Ishikawa (cell line): ENCODE measurements around the gene BCO1.
A peak's percentile ranks its signal among the peaks of the same experiment; 100 is the strongest.

Experiments used
- CEBPB ChIP-seq: IDR thresholded peaks from 2 replicates; pipeline ENCODE4 v1.6.1; 2012
- CREB1 ChIP-seq: IDR thresholded peaks from 2 replicates; pipeline ENCODE4 v1.6.1; 2012; ENCODE audit warnings: low read depth
- EGR1 ChIP-seq: IDR thresholded peaks from 2 replicates; pipeline ENCODE4 v1.6.1; 2012
- EP300 ChIP-seq: IDR thresholded peaks from 2 replicates; pipeline ENCODE4 v1.6.1; 2012; ENCODE audit warnings: borderline replicate concordance
- FOXM1 ChIP-seq: IDR thresholded peaks from 2 replicates; pipeline ENCODE4 v1.6.1; 2012; ENCODE audit warnings: low read depth, borderline replicate concordance
- NFIC ChIP-seq: IDR thresholded peaks from 2 replicates; pipeline ENCODE4 v1.6.1; 2012
- RAD21 ChIP-seq: IDR thresholded peaks from 2 replicates; pipeline ENCODE4 v1.6.1; 2012; ENCODE audit warnings: low read depth
- TAF1 ChIP-seq: IDR thresholded peaks from 2 replicates; pipeline ENCODE4 v1.6.1; 2012; ENCODE audit warnings: low read depth, mild to moderate bottlenecking
- TCF12 ChIP-seq: IDR thresholded peaks from 2 replicates; pipeline ENCODE4 v1.6.1; 2012; ENCODE audit warnings: low read depth
- TEAD4 ChIP-seq: IDR thresholded peaks from 2 replicates; pipeline ENCODE4 v1.6.1; 2012
- YY1 ChIP-seq: IDR thresholded peaks from 2 replicates; pipeline ENCODE4 v1.6.1; 2012; ENCODE audit warnings: low read depth
- ZBTB7A ChIP-seq: IDR thresholded peaks from 2 replicates; pipeline ENCODE4 v1.6.1; 2012; ENCODE audit warnings: low read depth
- TF ChIP-seq, protein P1 (sequence below): IDR thresholded peaks from 2 replicates; pipeline ENCODE4 v1.6.1; 2012
- TF ChIP-seq, protein P2 (sequence below): IDR thresholded peaks from 2 replicates; pipeline ENCODE4 v1.6.1; 2012
- TF ChIP-seq, protein P3 (sequence below): IDR thresholded peaks from 2 replicates; pipeline ENCODE4 v1.6.1; 2012; ENCODE audit warnings: low read depth, mild to moderate bottlenecking

Gene BCO1

DNA sequence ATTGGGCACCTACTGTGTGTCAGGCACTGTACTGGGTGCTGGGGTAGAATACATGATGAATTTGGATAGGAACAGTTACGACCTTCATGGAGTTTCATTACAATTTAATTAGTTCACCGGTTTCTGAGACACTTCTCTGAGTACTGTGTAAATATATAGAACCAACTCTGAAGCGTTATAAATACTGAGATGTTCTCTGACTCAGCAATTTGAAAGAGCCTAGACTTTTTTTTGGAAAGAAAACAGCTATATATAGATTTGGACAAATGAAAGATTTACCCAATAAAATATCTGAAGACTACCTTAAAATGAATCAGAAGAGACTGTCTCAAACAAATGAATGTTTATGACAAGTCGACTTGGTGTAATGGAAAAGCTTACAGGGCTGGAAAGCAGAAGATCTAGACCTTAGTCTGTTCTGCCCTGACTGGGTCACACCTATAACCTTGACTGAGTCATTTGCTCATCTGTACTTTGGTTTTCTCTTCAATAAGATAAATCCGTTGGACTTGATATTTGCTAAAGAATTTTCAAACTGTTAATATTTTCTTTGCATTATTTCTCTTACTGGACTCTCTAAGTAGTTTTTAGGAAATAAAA lies 71.7 kb downstream of the BCO1 start:
- TF ChIP-seq EGR1 = no peak
- no peak for TF ChIP-seq CREB1
- no peak for TF ChIP-seq NFIC
- TF ChIP-seq, protein P1, sequence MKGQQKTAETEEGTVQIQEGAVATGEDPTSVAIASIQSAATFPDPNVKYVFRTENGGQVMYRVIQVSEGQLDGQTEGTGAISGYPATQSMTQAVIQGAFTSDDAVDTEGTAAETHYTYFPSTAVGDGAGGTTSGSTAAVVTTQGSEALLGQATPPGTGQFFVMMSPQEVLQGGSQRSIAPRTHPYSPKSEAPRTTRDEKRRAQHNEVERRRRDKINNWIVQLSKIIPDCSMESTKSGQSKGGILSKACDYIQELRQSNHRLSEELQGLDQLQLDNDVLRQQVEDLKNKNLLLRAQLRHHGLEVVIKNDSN = no peak

DNA sequence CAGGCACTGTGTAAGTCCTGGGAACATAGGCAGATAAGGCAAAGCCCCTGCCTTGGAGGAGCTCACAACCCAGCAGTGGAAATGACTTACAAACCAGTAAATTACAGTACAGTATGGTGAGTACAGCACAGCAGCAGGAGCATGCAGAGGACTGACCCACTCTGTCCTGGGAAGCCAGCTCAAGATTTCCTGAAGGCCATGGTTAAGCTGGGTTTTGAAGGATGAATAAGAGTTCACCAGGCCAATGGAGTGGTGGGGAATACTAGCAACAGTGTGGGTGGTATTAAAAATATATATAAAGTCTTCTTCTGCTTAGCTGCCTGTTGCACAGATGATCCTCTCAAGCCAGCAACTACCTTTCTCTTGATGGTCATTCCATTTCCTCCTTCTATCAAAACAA lies 73.3 kb downstream of the BCO1 start:
- TF ChIP-seq, protein P2, sequence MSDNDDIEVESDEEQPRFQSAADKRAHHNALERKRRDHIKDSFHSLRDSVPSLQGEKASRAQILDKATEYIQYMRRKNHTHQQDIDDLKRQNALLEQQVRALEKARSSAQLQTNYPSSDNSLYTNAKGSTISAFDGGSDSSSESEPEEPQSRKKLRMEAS = no peak
- TF ChIP-seq EGR1 (no peak), TAF1 (no peak), TEAD4 (no peak), FOXM1 (no peak), NFIC (no peak), CREB1 (no peak)

DNA sequence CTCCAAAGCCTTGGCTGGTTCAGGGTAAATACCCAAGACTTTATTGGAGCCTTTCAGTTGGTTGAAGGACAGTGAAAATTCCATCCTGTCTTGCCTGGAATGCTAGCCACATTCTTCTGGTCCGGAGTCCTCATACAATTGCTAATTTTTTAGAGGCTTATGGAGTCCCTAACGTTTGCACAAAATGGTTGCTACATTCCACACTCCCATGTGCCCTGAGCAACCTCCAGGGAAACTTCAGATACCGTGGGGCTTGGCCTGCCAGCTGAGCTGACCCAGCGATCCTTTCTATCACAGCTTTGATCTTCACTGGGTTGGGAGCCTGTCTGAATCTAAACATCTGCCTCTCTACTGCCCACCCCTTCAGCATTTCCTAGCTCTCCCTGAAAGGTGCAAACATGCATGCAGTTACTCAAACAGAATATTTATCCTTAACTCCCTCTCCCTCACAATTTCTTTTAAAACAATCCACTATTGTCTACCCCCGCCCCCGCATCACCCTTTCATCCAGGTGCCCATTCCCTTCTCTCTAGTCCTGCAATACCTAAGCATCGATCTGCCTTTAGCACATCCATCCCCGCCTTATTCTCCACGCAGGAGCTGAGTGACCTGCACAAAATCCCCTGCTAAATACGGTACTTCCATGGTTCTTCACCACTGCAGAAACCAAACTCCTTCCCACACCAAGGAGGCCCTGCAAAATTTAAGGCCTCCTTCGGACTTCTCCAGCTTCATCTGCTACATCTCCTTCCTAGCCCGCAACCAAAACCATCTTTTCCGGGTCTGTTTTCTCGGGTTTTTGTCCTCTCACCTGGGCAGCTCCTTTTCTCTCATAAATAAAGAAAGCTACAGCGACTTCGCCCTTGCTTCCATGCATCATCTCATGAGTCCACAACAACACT lies 75.5 kb downstream of the BCO1 start:
- TF ChIP-seq ZBTB7A (no peak), EGR1 (peak; percentile 55; the same call in 1 of the 2 replicates)

DNA sequence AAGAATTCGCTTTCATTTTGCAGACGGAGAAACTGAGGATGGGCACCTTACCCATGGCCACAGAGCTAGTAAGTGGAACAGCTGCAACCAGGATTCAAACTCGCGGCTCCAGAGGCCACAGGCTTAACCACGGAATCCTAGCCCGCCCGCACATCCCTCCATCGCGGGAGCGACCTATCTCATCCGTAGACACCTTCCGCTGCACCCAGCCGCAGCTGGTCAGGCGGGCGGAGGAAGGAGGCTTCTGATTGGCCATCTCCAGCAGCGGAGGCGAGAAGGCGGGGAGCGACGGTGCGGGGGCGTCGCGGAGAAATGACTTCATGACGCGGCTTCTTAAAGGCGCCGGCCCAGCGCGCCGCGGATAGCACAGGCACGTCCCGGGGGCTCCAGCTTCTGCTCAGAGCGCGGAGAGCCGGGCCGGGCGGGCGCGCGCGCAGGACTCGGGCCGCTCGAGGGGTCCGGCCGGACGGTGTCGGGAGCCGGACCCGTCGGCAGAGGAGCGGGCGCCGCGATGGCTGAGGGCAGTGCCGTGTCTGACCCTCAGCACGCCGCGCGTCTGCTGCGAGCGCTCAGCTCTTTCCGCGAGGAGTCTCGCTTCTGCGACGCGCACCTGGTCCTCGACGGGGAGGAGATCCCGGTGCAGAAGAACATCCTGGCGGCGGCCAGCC lies 76.2 kb downstream of the BCO1 start, which contains the start of gene GAN:
Gene GAN (plus strand): TSS at position 360 of the 668 bp plus-strand sequence. CDS start 152 bp downstream, at position 512.
- TF ChIP-seq EGR1 = peak; percentile 98
- TF ChIP-seq, protein P2 = peak; percentile 85
- TF ChIP-seq, protein P1 = peak; percentile 85
- no peak for TF ChIP-seq RAD21
- peak; percentile 97 for TF ChIP-seq CREB1
- peak; percentile 67 for TF ChIP-seq YY1
- no peak; the same call in 1 of the 2 replicates for TF ChIP-seq EP300
- TF ChIP-seq, protein P3, sequence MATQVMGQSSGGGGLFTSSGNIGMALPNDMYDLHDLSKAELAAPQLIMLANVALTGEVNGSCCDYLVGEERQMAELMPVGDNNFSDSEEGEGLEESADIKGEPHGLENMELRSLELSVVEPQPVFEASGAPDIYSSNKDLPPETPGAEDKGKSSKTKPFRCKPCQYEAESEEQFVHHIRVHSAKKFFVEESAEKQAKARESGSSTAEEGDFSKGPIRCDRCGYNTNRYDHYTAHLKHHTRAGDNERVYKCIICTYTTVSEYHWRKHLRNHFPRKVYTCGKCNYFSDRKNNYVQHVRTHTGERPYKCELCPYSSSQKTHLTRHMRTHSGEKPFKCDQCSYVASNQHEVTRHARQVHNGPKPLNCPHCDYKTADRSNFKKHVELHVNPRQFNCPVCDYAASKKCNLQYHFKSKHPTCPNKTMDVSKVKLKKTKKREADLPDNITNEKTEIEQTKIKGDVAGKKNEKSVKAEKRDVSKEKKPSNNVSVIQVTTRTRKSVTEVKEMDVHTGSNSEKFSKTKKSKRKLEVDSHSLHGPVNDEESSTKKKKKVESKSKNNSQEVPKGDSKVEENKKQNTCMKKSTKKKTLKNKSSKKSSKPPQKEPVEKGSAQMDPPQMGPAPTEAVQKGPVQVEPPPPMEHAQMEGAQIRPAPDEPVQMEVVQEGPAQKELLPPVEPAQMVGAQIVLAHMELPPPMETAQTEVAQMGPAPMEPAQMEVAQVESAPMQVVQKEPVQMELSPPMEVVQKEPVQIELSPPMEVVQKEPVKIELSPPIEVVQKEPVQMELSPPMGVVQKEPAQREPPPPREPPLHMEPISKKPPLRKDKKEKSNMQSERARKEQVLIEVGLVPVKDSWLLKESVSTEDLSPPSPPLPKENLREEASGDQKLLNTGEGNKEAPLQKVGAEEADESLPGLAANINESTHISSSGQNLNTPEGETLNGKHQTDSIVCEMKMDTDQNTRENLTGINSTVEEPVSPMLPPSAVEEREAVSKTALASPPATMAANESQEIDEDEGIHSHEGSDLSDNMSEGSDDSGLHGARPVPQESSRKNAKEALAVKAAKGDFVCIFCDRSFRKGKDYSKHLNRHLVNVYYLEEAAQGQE = no peak
- no peak for TF ChIP-seq NFIC
- TF ChIP-seq TEAD4 = no peak
- TF ChIP-seq TAF1 = peak; percentile 84
- no peak; the same call in 1 of the 2 replicates for TF ChIP-seq TCF12
- no peak for TF ChIP-seq ZBTB7A

DNA sequence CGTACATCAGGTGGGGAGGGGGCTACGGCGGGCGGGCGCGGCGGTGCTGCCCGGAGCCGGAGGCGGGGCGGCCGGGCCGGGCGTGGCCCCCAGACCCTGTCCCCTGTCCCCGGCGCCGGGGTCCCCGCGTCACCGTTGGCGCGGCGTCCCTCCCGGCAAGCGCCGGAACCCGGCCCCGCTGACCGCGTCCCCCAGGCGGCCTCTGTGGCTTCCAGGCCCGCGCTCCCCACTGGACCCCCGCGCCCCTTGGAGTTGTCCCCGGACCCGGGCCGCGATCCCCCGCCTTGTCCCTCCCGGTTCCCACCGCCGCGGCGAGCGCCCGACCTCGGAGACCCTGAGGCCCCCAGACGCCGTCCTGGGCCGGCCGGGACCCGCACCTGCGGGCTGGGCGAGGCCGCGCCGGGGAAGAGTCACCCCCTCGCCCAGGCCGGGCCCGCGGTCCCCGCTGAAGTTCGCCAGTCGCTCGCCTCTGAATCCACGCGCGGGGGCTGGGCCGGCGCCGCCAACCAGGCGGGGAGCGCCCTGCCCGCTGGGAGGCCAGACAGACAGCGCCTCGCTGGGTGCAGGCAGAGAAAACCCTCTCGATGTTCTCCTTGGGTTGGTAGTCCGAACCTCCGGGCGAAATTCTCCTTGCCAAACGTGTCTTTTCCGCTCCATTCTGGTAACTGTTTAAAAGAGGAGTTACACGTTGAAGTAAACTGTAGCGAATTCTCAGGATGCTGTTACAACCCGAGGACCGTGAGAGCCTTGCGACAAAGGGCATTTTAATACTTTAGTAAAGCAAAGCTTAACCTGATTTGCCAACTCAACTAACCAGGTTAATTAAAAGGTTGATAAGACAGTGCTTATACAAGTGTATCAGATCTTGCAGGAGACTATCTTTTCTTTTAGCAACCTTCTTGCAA lies 77.0 kb downstream of the BCO1 start:
- TF ChIP-seq TAF1 (no peak), FOXM1 (no peak), CEBPB (no peak), EGR1 (no peak), RAD21 (no peak), TEAD4 (no peak), CREB1 (no peak), TCF12 (no peak), EP300 (no peak), YY1 (no peak), NFIC (no peak), ZBTB7A (no peak; the same call in 1 of the 2 replicates)
- TF ChIP-seq, protein P2 = no peak
- TF ChIP-seq, protein P1 = no peak
- TF ChIP-seq, protein P3 = no peak
